GM10248 (cell line): ENCODE data around the gene PLIN3.
A peak's percentile ranks its signal among the peaks of the same experiment; 100 is the strongest.

ENCODE experiments used
- CTCF ChIA-PET: fragments of 300-600 bp; sonication (Branson Sonifier 250); formaldehyde crosslinking; extraction: SDS; loops from one replicate; lab custom pipeline; 2021; ENCODE audit warnings: antibody characterized with exemption; lab: Yijun Ruan, JAX
- POLR2A ChIA-PET: fragments of 350-650 bp; sonication (Branson Sonifier 250); formaldehyde crosslinking; extraction: SDS; loops from one replicate; lab custom pipeline; 2020; ENCODE audit warnings: antibody characterized with exemption; lab: Yijun Ruan, JAX
- DNase-seq: peaks from one replicate; pipeline ENCODE4 v3.0.0; 2012; ENCODE audit errors: extremely low spot score
- TF ChIP-seq, protein P1 (sequence below): IDR thresholded peaks from 2 replicates; pipeline ENCODE4 v1.5.1; 2012; ENCODE audit warnings: mild to moderate bottlenecking, low read depth; ENCODE audit errors: extremely low read depth, missing control alignments, control extremely low read depth

Gene PLIN3

DNA sequence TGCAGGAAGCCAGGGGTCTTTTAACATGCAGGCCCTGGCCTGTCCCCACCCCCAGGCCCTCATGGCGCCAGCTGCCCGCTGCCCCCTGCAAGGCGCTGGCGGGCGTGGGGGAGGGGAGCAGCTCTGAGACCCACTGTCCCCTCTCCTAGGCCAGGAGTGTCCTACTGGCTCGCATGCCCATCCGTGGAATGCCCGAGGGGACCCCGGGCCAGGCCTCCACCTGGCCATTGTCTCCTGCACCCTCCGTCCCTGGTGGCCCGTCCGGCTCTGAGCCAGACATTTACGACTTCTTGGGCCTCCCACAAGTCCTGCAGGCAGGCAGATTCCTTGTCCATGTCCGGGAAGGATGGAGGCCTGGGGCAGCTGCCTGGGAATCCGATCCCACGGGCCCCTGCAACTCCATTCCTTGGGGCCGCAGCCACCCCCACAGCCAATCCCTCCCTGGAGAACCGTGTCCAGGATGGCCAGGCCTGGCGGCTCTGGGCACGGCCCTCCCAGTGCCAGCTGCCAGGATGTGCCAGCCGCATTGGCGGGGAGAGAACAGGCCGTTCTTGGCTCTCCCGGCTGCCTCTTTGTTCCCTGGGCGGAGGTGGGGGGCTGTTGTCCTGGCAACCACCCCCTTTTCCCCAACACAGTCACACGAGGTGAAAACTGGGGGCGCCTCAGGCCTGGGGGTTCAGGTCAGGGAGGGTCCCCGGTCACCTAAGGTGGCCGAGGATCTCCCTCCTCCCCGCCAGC lies 10.5 kb upstream of the PLIN3 start:
- POLR2A ChIA-PET = interaction anchor here (0.6 kb wide), 1 partner anchor 138 kb away, joined by 3 read pairs; no protein-coding TSS in a partner anchor
- CTCF ChIA-PET = no interaction called here
- TF ChIP-seq, protein P1, sequence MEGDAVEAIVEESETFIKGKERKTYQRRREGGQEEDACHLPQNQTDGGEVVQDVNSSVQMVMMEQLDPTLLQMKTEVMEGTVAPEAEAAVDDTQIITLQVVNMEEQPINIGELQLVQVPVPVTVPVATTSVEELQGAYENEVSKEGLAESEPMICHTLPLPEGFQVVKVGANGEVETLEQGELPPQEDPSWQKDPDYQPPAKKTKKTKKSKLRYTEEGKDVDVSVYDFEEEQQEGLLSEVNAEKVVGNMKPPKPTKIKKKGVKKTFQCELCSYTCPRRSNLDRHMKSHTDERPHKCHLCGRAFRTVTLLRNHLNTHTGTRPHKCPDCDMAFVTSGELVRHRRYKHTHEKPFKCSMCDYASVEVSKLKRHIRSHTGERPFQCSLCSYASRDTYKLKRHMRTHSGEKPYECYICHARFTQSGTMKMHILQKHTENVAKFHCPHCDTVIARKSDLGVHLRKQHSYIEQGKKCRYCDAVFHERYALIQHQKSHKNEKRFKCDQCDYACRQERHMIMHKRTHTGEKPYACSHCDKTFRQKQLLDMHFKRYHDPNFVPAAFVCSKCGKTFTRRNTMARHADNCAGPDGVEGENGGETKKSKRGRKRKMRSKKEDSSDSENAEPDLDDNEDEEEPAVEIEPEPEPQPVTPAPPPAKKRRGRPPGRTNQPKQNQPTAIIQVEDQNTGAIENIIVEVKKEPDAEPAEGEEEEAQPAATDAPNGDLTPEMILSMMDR = no peak
- DNase-seq = no peak

DNA sequence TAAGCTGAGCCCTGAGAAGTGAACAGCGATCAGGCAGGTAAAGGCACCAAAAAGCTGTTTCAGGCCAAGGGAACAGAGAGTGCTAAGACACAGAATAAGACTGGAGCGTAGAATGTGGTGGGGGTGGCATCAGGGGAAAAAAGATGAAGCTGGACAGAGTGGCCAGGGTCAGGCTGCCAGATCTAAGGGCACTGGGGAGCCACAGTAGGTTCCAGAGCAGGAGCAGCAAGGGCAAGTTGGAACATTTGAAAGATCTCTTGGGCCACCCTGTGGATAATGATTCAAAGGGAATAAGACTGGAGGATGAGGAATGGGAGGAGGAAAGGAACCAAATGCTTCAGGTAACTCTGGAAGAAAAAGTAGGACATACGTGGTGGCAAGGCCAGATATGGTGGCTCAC lies 6.5 kb upstream of the PLIN3 start:
- CTCF ChIA-PET = interaction anchor here (1.2 to 9.2 kb wide), 9 partner anchors 10 to 157 kb away, joined by 3 to 77 read pairs (median 6); no protein-coding TSS in a partner anchor
- no peak for DNase-seq
- POLR2A ChIA-PET = no interaction called here

DNA sequence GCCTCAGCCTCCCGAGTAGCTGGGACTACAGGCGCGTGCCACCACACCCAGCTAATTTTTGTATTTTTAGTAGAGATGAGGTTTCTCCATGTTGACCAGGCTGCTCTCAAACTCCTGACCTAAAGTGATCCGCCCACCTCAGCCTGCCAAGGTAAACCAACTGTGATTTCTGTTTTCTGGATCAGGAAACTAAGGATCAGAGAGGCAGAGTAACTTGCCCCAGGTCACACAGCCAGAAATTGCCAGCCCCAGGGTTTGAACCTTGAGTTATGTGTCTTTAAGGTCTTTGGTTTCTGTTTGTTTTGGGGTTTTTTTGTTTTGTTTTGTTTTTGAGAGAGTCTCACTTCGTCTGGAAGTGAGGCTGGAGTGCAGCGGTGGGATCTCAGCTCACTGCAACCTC lies 4.2 kb upstream of the PLIN3 start:
- CTCF ChIA-PET = interaction anchor here (1.1 to 9.2 kb wide), 7 partner anchors 13 to 160 kb away, joined by 3 to 77 read pairs (median 7); no protein-coding TSS in a partner anchor
- DNase-seq = no peak
- POLR2A ChIA-PET = interaction anchor here (0.6 kb wide), 1 partner anchor 276 kb away, joined by 4 read pairs; no protein-coding TSS in a partner anchor
- TF ChIP-seq, protein P1 = no peak

More for the DNA sequence above, 6.5 kb upstream of the PLIN3 start:
- TF ChIP-seq, protein P1 = no peak

DNA sequence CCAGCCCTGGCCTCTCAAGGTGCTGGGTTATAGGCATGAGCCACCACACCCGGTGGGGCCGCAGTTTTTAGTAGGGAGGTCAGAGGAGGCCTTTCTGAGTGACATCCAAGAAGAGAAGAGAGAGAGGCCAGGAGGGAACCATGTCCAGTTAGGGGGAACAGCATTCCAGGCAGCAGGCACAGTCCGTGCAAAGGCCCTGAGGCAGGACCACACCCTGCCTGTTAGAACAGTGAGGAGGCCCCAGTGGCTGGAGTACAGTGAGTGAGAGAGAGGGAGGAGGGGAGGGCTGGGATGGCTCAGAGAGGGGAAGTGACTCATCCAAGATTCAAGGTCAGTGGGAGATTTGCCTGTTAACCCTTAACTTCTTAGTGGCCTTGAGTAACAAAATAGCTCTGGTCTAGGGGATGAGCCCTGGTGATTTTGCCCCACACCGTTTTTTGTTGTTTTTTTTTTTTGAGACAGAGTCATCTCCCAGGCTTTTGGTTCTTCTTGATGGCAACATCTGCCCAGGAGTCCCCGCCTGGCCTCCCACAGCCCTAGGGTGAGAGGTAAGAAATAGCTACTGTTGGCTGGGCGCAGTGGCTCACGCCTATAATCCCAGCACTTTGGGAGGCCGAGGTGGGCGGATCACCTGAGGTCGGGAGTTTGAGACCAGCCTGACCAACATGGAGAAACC lies 2.7 kb upstream of the PLIN3 start:
- POLR2A ChIA-PET = interaction anchor here (0.6 kb wide), 1 partner anchor 44 kb away, joined by 6 read pairs; no protein-coding TSS in a partner anchor
- CTCF ChIA-PET = interaction anchor here (1.3 to 9.2 kb wide), 5 partner anchors 19 to 261 kb away, joined by 3 to 77 read pairs (median 10); no protein-coding TSS in a partner anchor
- no peak for DNase-seq
- TF ChIP-seq, protein P1 = no peak

DNA sequence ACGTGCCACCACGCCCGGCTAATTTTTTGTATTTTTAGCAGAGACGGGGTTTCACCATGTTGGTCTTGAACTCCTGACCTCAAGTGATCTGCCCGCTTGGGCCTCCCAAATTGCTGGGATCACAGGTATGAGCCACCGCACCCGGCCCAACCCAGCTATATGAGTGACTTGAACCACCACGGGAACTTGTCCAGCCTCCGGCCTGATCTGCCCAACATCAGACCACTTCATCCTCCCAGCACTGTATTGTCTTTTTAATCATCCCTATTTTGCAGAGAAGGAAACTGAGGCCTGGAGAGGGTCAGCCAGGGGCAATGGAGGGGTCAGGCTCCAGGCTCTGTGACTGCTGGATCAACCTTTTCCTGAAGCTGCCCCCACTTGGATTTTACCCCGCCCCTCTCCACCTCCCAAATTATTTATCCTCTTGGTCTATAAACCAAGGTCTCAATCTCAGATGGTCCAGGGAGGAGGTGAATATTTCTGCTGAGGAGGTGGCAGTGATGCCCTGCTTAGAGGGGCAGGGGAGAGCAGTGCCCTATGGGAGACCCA lies 893 bp upstream of the PLIN3 start:
- TF ChIP-seq, protein P1 = no peak
- ChIA-PET POLR2A (interaction anchor here (0.7 to 1.3 kb wide), 3 partner anchors 9 to 441 kb away, joined by 3 read pairs; no protein-coding TSS in a partner anchor), CTCF (interaction anchor here (1.9 to 9.7 kb wide), 4 partner anchors 17 to 163 kb away, joined by 9 to 77 read pairs (median 46); no protein-coding TSS in a partner anchor)
- DNase-seq = peak; percentile 8
